SJSA1 (cell line): ENCODE measurements around the gene TLN1. TPM values are rescaled to one million over a fixed set of nuclear protein-coding genes. Genes with fewer than 3 reads are reported as not detected.

Source experiments
- DNase-seq, 2 experiments: peaks; one replicate each; pipeline ENCODE4 v3.0.0-alpha.2; 2015 to 2020; ENCODE audit warnings: low spot score in 2 of 2, low read depth in 1 of 2
- H3K27ac ChIP-seq: fragments of 250-450 bp; sonication (Bioruptor Pico); 2 replicates; pipeline ENCODE4 v1.5.1; 2020; ENCODE audit warnings: mild to moderate bottlenecking, moderate library complexity
- H3K27me3 ChIP-seq: fragments of 250-450 bp; sonication (Bioruptor Pico); replicated peaks from 2 replicates; pipeline ENCODE4 v1.5.1; 2020; ENCODE audit warnings: mild to moderate bottlenecking, moderate library complexity
- H3K36me3 ChIP-seq: fragments of 250-450 bp; sonication (Bioruptor Pico); 2 replicates; pipeline ENCODE4 v1.5.1; 2020; ENCODE audit warnings: mild to moderate bottlenecking
- H3K4me1 ChIP-seq: fragments of 250-450 bp; sonication (Bioruptor Pico); replicated peaks from 2 replicates; pipeline ENCODE4 v1.6.1; 2021; ENCODE audit warnings: mild to moderate bottlenecking
- H3K4me3 ChIP-seq: fragments of 250-450 bp; sonication (Bioruptor Pico); 2 replicates; pipeline ENCODE4 v1.5.1; 2020; ENCODE audit warnings: mild to moderate bottlenecking
- H3K9me3 ChIP-seq: fragments of 250-450 bp; sonication (Bioruptor Pico); replicated peaks from 2 replicates; pipeline ENCODE4 v1.5.1; 2020; ENCODE audit warnings: mild to moderate bottlenecking
- total RNA-seq: library from RNA; depleted of rRNA; stranded (reverse); fragments of >200 nt; shearing (Covaris generic); gene quantifications from 2 replicates; pipeline ENCODE4 v1.2.3, GENCODE V29; 2014; rRNA removed

TLN1 gene, protein sequence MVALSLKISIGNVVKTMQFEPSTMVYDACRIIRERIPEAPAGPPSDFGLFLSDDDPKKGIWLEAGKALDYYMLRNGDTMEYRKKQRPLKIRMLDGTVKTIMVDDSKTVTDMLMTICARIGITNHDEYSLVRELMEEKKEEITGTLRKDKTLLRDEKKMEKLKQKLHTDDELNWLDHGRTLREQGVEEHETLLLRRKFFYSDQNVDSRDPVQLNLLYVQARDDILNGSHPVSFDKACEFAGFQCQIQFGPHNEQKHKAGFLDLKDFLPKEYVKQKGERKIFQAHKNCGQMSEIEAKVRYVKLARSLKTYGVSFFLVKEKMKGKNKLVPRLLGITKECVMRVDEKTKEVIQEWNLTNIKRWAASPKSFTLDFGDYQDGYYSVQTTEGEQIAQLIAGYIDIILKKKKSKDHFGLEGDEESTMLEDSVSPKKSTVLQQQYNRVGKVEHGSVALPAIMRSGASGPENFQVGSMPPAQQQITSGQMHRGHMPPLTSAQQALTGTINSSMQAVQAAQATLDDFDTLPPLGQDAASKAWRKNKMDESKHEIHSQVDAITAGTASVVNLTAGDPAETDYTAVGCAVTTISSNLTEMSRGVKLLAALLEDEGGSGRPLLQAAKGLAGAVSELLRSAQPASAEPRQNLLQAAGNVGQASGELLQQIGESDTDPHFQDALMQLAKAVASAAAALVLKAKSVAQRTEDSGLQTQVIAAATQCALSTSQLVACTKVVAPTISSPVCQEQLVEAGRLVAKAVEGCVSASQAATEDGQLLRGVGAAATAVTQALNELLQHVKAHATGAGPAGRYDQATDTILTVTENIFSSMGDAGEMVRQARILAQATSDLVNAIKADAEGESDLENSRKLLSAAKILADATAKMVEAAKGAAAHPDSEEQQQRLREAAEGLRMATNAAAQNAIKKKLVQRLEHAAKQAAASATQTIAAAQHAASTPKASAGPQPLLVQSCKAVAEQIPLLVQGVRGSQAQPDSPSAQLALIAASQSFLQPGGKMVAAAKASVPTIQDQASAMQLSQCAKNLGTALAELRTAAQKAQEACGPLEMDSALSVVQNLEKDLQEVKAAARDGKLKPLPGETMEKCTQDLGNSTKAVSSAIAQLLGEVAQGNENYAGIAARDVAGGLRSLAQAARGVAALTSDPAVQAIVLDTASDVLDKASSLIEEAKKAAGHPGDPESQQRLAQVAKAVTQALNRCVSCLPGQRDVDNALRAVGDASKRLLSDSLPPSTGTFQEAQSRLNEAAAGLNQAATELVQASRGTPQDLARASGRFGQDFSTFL (N-terminal part only)
- total RNA-seq: 137 and 213 TPM in 2 replicates

- peak; percentile 96 to 97 for DNase-seq
- peak within 1 kb of the TSS; percentile 73 for H3K27ac ChIP-seq
- peaks cover 45% of the 10 kb centered on the region for H3K4me1 ChIP-seq
- H3K9me3 ChIP-seq: no peaks in the 10 kb centered on the region
- no peaks in the 10 kb centered on the region for H3K27me3 ChIP-seq
- peak within 1 kb of the TSS; percentile 52 for H3K4me3 ChIP-seq
- H3K36me3 ChIP-seq: peaks cover 40% of the 10 kb centered on the region
Measured at GRCh38 chr9:35732185-35732799, at the start of gene TLN1, which contains the start of gene CREB3. Gene TLN1 (minus strand): TSS chr9:35732195. CDS start chr9:35725694, 6,501 bp downstream. Gene CREB3 (plus strand): TSS chr9:35732666. CDS start chr9:35732773, 107 bp downstream.

- Histone ChIP-seq H3K36me3 (no peaks in the 10 kb centered on the region), H3K27me3 (no peaks in the 10 kb centered on the region), H3K9me3 (no peaks in the 10 kb centered on the region), H3K27ac (no peak overlapping the region), H3K4me3 (no peak overlapping the region), H3K4me1 (no peaks in the 10 kb centered on the region)
- DNase-seq: no peak
Measured at GRCh38 chr9:35781066-35781465, 49.1 kb upstream of the TLN1 start.

DNA sequence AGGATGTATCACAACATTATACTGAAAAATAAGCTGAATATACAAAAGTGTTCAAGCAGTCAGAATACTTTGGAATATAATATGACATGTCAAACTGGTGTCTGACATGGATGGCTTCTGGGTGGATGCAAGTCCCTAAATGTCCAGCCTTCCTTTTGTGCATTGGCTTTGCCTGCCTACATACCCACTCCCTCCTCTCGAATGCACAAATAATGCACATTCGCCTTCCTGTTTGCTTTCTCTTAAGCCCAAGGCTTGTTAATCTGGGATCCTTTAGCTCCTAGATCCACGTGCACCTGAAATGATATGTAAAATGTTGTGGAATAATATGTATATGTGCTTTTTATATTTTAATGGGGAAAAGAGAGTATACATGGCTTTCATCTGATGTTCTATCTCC is 46.5 kb upstream of the TLN1 start:
- Histone ChIP-seq H3K27me3 (no peaks in the 10 kb centered on the region), H3K9me3 (no peaks in the 10 kb centered on the region), H3K4me1 (no peaks in the 10 kb centered on the region), H3K36me3 (no peaks in the 10 kb centered on the region), H3K27ac (no peak overlapping the region), H3K4me3 (no peak overlapping the region)
- DNase-seq: no peak

GRCh38 chr9:35776018-35776417 is 44.0 kb upstream of the TLN1 start:
- no peaks in the 10 kb centered on the region for H3K4me1 ChIP-seq
- no peak overlapping the region for H3K4me3 ChIP-seq
- H3K27ac ChIP-seq: no peak overlapping the region
- H3K36me3 ChIP-seq: no peaks in the 10 kb centered on the region
- H3K9me3 ChIP-seq: no peaks in the 10 kb centered on the region
- no peak for DNase-seq
- no peaks in the 10 kb centered on the region for H3K27me3 ChIP-seq

- no peak for DNase-seq
- Histone ChIP-seq H3K36me3 (no peaks in the 10 kb centered on the region), H3K27me3 (no peaks in the 10 kb centered on the region), H3K27ac (no peak overlapping the region), H3K4me1 (no peaks in the 10 kb centered on the region), H3K4me3 (no peak overlapping the region), H3K9me3 (no peaks in the 10 kb centered on the region)
Measured at GRCh38 chr9:35774907-35775635, 43.1 kb upstream of the TLN1 start.

GRCh38 chr9:35771943-35772342 is 39.9 kb upstream of the TLN1 start:
- H3K36me3 ChIP-seq: no peaks in the 10 kb centered on the region
- no peaks in the 10 kb centered on the region for H3K4me1 ChIP-seq
- no peak overlapping the region for H3K27ac ChIP-seq
- no peaks in the 10 kb centered on the region for H3K9me3 ChIP-seq
- no peaks in the 10 kb centered on the region for H3K27me3 ChIP-seq
- no peak for DNase-seq
- no peak overlapping the region for H3K4me3 ChIP-seq

GRCh38 chr9:35771534-35771933 is 39.5 kb upstream of the TLN1 start:
- H3K36me3 ChIP-seq: no peaks in the 10 kb centered on the region
- no peaks in the 10 kb centered on the region for H3K27me3 ChIP-seq
- no peak overlapping the region for H3K27ac ChIP-seq
- H3K4me3 ChIP-seq: no peak overlapping the region
- H3K4me1 ChIP-seq: no peaks in the 10 kb centered on the region
- no peak for DNase-seq
- H3K9me3 ChIP-seq: no peaks in the 10 kb centered on the region

DNA sequence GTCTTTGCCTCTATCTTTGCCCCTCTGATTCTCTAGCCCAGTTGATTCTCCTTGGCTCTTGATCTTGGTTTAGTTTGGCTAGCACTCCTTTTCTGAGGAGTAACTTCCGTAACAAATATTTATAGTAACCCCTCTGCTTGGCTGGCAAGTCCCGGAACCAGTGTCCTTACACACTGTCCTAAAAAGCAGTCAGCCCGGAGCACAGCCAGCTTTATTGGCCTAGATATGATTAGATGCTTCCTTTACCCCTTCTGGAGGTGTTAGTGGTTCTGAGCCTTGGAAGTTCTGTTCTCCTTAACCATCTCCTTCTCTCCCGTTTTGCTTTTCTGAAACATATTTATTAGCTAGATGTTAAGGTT is 39.1 kb upstream of the TLN1 start:
- no peaks in the 10 kb centered on the region for H3K36me3 ChIP-seq
- H3K9me3 ChIP-seq: no peaks in the 10 kb centered on the region
- H3K27me3 ChIP-seq: no peaks in the 10 kb centered on the region
- H3K4me3 ChIP-seq: no peak overlapping the region
- H3K4me1 ChIP-seq: no peaks in the 10 kb centered on the region
- no peak overlapping the region for H3K27ac ChIP-seq
- no peak for DNase-seq

DNA sequence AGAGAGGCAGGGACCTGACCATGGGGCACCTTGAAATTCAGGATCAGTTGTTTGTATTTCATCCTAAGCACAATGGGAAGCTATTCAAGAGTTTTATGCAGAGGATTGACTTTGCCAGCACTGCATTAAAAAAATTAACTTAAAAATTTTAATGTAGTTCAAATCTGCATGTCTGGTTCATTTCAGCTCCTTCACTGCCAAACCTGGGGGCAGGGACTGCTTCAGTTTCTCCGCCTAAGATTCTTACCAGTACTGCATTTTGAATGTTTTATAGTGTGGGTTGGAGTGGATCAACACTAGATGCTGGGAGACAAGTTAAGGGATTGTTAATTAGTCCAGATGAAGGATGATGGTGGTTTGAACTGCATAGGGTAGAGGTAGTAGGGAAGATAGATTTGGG is 37.8 kb upstream of the TLN1 start:
- DNase-seq: no peak
- H3K9me3 ChIP-seq: no peaks in the 10 kb centered on the region
- no peak overlapping the region for H3K4me3 ChIP-seq
- no peaks in the 10 kb centered on the region for H3K4me1 ChIP-seq
- H3K27ac ChIP-seq: no peak overlapping the region
- H3K27me3 ChIP-seq: no peaks in the 10 kb centered on the region
- no peaks in the 10 kb centered on the region for H3K36me3 ChIP-seq

- no peaks in the 10 kb centered on the region for H3K36me3 ChIP-seq
- no peak for DNase-seq
- no peaks in the 10 kb centered on the region for H3K27me3 ChIP-seq
- H3K27ac ChIP-seq: no peak overlapping the region
- H3K9me3 ChIP-seq: no peaks in the 10 kb centered on the region
- no peaks in the 10 kb centered on the region for H3K4me1 ChIP-seq
- no peak overlapping the region for H3K4me3 ChIP-seq
Measured at GRCh38 chr9:35767458-35767857, 35.5 kb upstream of the TLN1 start.

GRCh38 chr9:35766997-35767396 is 35.0 kb upstream of the TLN1 start:
- no peak for DNase-seq
- H3K9me3 ChIP-seq: no peaks in the 10 kb centered on the region
- H3K36me3 ChIP-seq: no peaks in the 10 kb centered on the region
- no peaks in the 10 kb centered on the region for H3K27me3 ChIP-seq
- no peaks in the 10 kb centered on the region for H3K4me1 ChIP-seq
- no peak overlapping the region for H3K4me3 ChIP-seq
- no peak overlapping the region for H3K27ac ChIP-seq

DNA sequence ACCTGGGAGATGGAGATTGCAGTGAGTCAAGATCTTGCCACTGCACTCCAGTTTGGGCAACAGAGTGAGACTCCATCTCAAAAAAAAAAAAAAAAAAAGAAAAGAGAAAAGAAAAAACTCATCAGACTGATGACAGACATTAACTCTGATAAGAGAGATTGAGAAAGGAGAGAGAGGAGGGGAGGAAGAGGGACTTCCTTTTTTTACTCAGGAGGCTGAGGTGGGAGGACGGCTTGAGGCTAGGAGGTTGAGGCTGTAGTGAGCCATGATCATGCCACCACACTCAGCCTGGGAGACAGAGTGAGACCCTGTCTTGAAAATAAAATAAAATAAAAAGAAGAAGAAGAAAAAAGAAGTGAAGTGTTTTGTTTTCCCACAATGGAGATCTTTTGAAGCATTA is 31.8 kb upstream of the TLN1 start:
- H3K36me3 ChIP-seq: no peaks in the 10 kb centered on the region
- H3K9me3 ChIP-seq: no peaks in the 10 kb centered on the region
- no peaks in the 10 kb centered on the region for H3K4me1 ChIP-seq
- H3K27me3 ChIP-seq: no peaks in the 10 kb centered on the region
- H3K27ac ChIP-seq: no peak overlapping the region
- H3K4me3 ChIP-seq: no peak overlapping the region
- DNase-seq: no peak

- Histone ChIP-seq H3K9me3 (no peaks in the 10 kb centered on the region), H3K4me3 (no peak overlapping the region), H3K36me3 (no peaks in the 10 kb centered on the region), H3K27me3 (no peaks in the 10 kb centered on the region), H3K4me1 (no peaks in the 10 kb centered on the region), H3K27ac (no peak overlapping the region)
- no peak for DNase-seq
Measured at GRCh38 chr9:35763181-35763580, 31.2 kb upstream of the TLN1 start.
